MCF 10A (cell line): ENCODE results near the gene CFAP65. TPM values are rescaled to one million over a fixed set of nuclear protein-coding genes. Genes with fewer than 3 reads are reported as not detected.

ENCODE experiments used
- BruUV-seq: library from RNA; stranded (reverse); fragments of 400-500 nt; replicated peaks from 2 replicates; lab custom pipeline; 2021; lab: Mats Ljungman, UMichigan
- CTCF ChIA-PET: fragments of 300-600 bp; sonication (Branson Sonifier 250); formaldehyde crosslinking; extraction: SDS; loops from one replicate; lab custom pipeline; 2021; ENCODE audit warnings: antibody characterized with exemption, inconsistent platforms; lab: Yijun Ruan, JAX
- POLR2A ChIA-PET: fragments of 300-600, 350-650 bp; sonication (Branson Sonifier 250); formaldehyde crosslinking; extraction: SDS; loops from one replicate; lab custom pipeline; 2020; ENCODE audit warnings: antibody characterized with exemption, inconsistent platforms; lab: Yijun Ruan, JAX
- DNase-seq: peaks from one replicate; pipeline ENCODE4 v3.0.0-alpha.2; 2018; ENCODE audit not compliant: unreplicated experiment
- H3K27ac Mint-ChIP-seq: one replicate; pipeline ENCODE4 v1.8.0; 2022; ENCODE audit warnings: mild to moderate bottlenecking, low read depth, mixed read lengths; ENCODE audit not compliant: unreplicated experiment
- H3K27me3 Mint-ChIP-seq: one replicate; pipeline ENCODE4 v1.8.0; 2022; ENCODE audit warnings: mixed read lengths; ENCODE audit not compliant: insufficient read depth, unreplicated experiment
- H3K36me3 Mint-ChIP-seq: one replicate; pipeline ENCODE4 v1.8.0; 2022; ENCODE audit warnings: mild to moderate bottlenecking, moderate library complexity, mixed read lengths; ENCODE audit not compliant: insufficient read depth, unreplicated experiment
- H3K4me1 Mint-ChIP-seq: one replicate; pipeline ENCODE4 v1.8.0; 2022; ENCODE audit warnings: mixed read lengths; ENCODE audit not compliant: insufficient read depth, unreplicated experiment
- H3K4me3 Mint-ChIP-seq: one replicate; pipeline ENCODE4 v1.8.0; 2022; ENCODE audit warnings: mild to moderate bottlenecking, moderate library complexity, mixed read lengths; ENCODE audit not compliant: unreplicated experiment
- H3K9me3 Mint-ChIP-seq: one replicate; pipeline ENCODE4 v1.8.0; 2022; ENCODE audit warnings: mixed read lengths; ENCODE audit not compliant: unreplicated experiment
- intact Hi-C: fragments of 100-400 bp; cut with micrococcal nuclease; formaldehyde crosslinking; loops from 2 replicates; pipeline ENCODE4 v1.14.1; 2022
- total RNA-seq: library from RNA; stranded (reverse); gene quantifications from 2 replicates; pipeline ENCODE4 v1.2.3, GENCODE V29; 2022
- TF ChIP-seq, protein P1 (sequence below): fragments of 200-600 bp; IDR thresholded peaks from one replicate; pipeline ENCODE4 v1.8.0; 2022; ENCODE audit warnings: antibody characterized with exemption, mild to moderate bottlenecking; ENCODE audit not compliant: unreplicated experiment

Gene CFAP65
- total RNA-seq, 1 experiment from 2014 or later: not detected

DNA sequence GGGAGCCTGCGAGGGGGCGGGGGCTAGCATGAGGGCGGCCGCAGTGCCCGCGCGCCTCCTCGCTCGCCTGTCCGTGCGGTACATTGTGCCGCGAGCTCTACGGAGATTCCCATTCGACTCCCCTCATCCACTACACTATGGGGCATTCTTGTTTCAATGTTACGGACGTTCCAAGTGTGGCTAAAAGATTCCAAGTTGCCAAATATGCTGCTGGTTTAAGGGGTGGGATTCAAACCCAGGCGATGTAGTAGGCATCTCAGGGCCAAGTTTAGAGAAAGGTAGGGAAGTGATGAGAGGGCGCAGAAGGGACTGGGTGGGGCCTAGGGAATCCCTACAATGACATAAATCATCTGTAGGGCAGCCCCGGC, 38.1 kb downstream of the CFAP65 start:
- ChIA-PET POLR2A (no interaction called here), CTCF (interaction anchor here (0.6 to 3.2 kb wide), 4 partner anchors 8 to 151 kb away, joined by 3 to 18 read pairs (median 3); no protein-coding TSS in a partner anchor)
- Mint-ChIP-seq H3K36me3 (peaks cover 6% of the 10 kb centered on the region), H3K9me3 (no peaks in the 10 kb centered on the region), H3K4me1 (peaks cover 12% of the 10 kb centered on the region), H3K4me3 (no peak overlapping the region), H3K27ac (no peak overlapping the region), H3K27me3 (peaks cover 36% of the 10 kb centered on the region)
- TF ChIP-seq, protein P1, sequence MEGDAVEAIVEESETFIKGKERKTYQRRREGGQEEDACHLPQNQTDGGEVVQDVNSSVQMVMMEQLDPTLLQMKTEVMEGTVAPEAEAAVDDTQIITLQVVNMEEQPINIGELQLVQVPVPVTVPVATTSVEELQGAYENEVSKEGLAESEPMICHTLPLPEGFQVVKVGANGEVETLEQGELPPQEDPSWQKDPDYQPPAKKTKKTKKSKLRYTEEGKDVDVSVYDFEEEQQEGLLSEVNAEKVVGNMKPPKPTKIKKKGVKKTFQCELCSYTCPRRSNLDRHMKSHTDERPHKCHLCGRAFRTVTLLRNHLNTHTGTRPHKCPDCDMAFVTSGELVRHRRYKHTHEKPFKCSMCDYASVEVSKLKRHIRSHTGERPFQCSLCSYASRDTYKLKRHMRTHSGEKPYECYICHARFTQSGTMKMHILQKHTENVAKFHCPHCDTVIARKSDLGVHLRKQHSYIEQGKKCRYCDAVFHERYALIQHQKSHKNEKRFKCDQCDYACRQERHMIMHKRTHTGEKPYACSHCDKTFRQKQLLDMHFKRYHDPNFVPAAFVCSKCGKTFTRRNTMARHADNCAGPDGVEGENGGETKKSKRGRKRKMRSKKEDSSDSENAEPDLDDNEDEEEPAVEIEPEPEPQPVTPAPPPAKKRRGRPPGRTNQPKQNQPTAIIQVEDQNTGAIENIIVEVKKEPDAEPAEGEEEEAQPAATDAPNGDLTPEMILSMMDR: no peak
- no TSS peak for BruUV-seq
- intact Hi-C loops: no loop called here
- no peak for DNase-seq

DNA sequence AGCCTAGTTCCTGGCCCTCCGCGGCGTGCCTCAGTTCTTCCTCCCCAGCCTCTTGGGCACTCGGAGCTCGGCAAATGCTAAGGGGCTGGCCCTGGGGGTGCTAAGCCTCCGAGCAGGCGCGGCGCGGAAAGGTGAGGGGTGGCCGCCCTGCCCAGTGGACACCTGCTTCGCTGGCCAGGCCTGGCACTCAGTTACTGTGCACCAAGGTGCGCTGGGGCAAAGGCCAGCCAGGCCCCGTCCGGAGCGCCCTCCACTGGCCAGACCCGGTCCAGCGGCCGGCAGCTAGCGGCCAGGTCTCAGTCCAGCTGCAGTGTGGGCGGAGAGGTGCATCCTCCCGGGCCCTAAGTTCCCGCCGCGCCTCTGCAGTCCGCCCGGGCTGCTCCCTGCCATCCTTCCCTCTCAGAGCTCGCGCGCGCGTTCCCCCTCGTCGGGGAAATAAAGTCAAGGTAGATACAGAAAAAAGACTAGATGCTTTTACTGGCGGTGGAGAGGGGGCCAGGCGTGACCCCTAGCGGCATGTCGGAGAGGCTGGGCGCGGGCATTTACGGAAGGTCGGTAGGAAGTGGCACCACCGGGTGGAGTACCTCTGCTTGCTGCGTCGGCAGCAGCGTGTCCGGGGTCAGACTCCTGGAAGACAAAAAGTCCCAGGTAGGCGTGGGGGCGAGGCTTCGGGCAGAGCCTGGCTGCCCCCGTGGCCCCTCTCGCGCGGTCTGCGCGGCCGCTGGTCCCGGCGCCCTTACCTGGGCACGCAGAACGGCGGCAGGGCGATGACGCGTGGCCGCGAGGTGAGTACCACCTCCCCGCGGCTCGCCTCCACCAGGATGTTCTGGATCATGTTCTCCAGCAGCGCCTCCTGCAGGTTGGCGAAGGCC, 38.7 kb downstream of the CFAP65 start:
- no peaks in the 10 kb centered on the region for H3K9me3 Mint-ChIP-seq
- H3K27me3 Mint-ChIP-seq: peaks cover 36% of the 10 kb centered on the region
- intact Hi-C loops: no loop called here
- peak overlapping the region; percentile 16 for H3K4me3 Mint-ChIP-seq
- DNase-seq: peak; percentile 33
- ChIA-PET POLR2A (no interaction called here), CTCF (interaction anchor here (0.6 to 1.8 kb wide), 16 partner anchors 8 to 367 kb away, joined by 3 to 10 read pairs (median 4); partner anchors contain the start of gene SLC23A3)
- TF ChIP-seq, protein P1: peak; percentile 53
- no TSS peak for BruUV-seq
- H3K27ac Mint-ChIP-seq: no peak overlapping the region
- H3K4me1 Mint-ChIP-seq: peaks cover 15% of the 10 kb centered on the region
- peaks cover 6% of the 10 kb centered on the region for H3K36me3 Mint-ChIP-seq

DNA sequence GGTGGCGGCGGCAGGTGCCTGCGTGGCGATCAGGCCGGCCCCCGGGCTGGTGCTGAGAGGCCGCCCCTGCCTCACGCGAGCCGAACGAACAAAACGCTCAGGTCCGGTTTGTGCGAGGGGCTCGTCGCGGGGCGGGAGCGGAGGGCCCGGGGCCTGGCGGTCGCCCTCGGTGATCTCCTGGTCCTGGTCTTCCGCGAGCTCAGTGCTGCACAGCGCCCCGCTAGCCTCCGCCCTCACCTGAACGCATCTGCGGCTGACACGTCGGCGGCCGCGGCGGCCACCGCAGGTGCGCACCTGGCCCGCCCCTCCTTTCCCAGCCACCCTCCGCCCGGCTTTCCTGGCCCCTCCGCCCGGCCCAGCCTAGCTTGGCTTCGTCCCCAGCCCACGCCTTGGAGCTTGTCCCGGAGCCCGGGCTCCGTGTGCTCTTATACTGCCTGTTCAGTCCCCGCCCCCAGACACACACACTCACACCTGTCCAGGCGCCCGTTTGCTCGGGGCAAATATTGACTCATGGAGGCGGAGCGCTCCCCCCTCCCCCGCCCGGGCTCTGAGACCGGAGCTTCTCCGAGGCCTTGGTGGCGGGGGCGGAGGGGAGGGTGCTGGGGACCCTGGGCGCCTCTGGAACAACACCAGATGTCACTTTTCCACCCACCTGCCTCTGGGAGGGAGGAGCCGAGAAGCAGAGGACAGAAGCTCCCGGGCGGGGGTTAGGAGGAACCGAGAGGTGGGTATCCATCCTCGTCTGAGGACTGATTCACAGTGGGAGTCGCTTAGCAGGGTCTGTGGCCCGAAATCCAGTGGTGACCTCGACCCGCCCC, 39.5 kb downstream of the CFAP65 start:
- H3K4me1 Mint-ChIP-seq: peaks cover 15% of the 10 kb centered on the region
- BruUV-seq: no TSS peak
- TF ChIP-seq, protein P1: no peak
- peaks cover 36% of the 10 kb centered on the region for H3K27me3 Mint-ChIP-seq
- no peaks in the 10 kb centered on the region for H3K9me3 Mint-ChIP-seq
- ChIA-PET POLR2A (interaction anchor here (1.2 kb wide), 1 partner anchor 22 kb away, joined by 4 read pairs; no protein-coding TSS in a partner anchor), CTCF (interaction anchor here (0.7 to 1.8 kb wide), 15 partner anchors 9 to 368 kb away, joined by 3 to 10 read pairs (median 4); partner anchors contain the start of gene SLC23A3)
- H3K4me3 Mint-ChIP-seq: peak overlapping the region; percentile 16
- H3K27ac Mint-ChIP-seq: no peak overlapping the region
- intact Hi-C loops: no loop called here
- peaks cover 6% of the 10 kb centered on the region for H3K36me3 Mint-ChIP-seq
- peak; percentile 86 for DNase-seq
